ENCODE results near the gene NKG7. TPM values are rescaled to one million over a fixed set of nuclear protein-coding genes. Genes with fewer than 3 reads are reported as not detected.

NKG7 gene
- total RNA-seq, 3 donors from 2014 or later = 2.1 TPM; not detected in 2

- Histone ChIP-seq H3K36me3 (no peaks in the 10 kb centered on the region), H3K27ac (no peak overlapping the region), H3K4me3 (no peak overlapping the region), H3K27me3 (no peaks in the 10 kb centered on the region), H3K4me1 (no peaks in the 10 kb centered on the region), H3K9me3 (no peaks in the 10 kb centered on the region)
- intact Hi-C loops (cut with DNase I; ENCODE audit: low total_unique reads) = no loop called here
- DNase-seq (ENCODE audit: low spot score in 2 of 2) = no peak
- TF ChIP-seq POLR2A (IDR thresholded peaks at IDR 0.05) = no peak
- no peak for TF ChIP-seq POLR2AphosphoS5 (IDR thresholded peaks at IDR 0.05)
- no peak for TF ChIP-seq CTCF (IDR thresholded peaks at IDR 0.05)
Measured at GRCh38 chr19:51359294-51359693, 13.2 kb downstream of the NKG7 start.

GRCh38 chr19:51357952-51358351 lies 14.5 kb downstream of the NKG7 start:
- Histone ChIP-seq H3K36me3 (no peaks in the 10 kb centered on the region), H3K27ac (no peak overlapping the region), H3K4me1 (no peaks in the 10 kb centered on the region), H3K4me3 (no peak overlapping the region), H3K9me3 (no peaks in the 10 kb centered on the region), H3K27me3 (no peaks in the 10 kb centered on the region)
- TF ChIP-seq POLR2A (IDR thresholded peaks at IDR 0.05) (no peak), CTCF (IDR thresholded peaks at IDR 0.05) (no peak), POLR2AphosphoS5 (IDR thresholded peaks at IDR 0.05) (no peak)
- intact Hi-C loops (cut with DNase I; ENCODE audit: low total_unique reads) = no loop called here
- no peak for DNase-seq (ENCODE audit: low spot score in 2 of 2)

GRCh38 chr19:51356159-51356801 lies 16.2 kb downstream of the NKG7 start:
- Histone ChIP-seq H3K4me3 (no peak overlapping the region), H3K4me1 (no peaks in the 10 kb centered on the region), H3K27ac (no peak overlapping the region), H3K36me3 (no peaks in the 10 kb centered on the region), H3K27me3 (no peaks in the 10 kb centered on the region), H3K9me3 (no peaks in the 10 kb centered on the region)
- DNase-seq (ENCODE audit: low spot score in 2 of 2) = no peak
- intact Hi-C loops (cut with DNase I; ENCODE audit: low total_unique reads) = no loop called here
- no peak for TF ChIP-seq CTCF (IDR thresholded peaks at IDR 0.05)
- no peak for TF ChIP-seq POLR2AphosphoS5 (IDR thresholded peaks at IDR 0.05)
- no peak for TF ChIP-seq POLR2A (IDR thresholded peaks at IDR 0.05)

- no peaks in the 10 kb centered on the region for H3K36me3 ChIP-seq
- H3K27me3 ChIP-seq = no peaks in the 10 kb centered on the region
- H3K4me1 ChIP-seq = no peaks in the 10 kb centered on the region
- H3K27ac ChIP-seq = no peak overlapping the region
- intact Hi-C loops (cut with DNase I; ENCODE audit: low total_unique reads) = no loop called here
- H3K9me3 ChIP-seq = no peaks in the 10 kb centered on the region
- TF ChIP-seq CTCF (IDR thresholded peaks at IDR 0.05) = no peak
- no peak for TF ChIP-seq POLR2A (IDR thresholded peaks at IDR 0.05)
- TF ChIP-seq POLR2AphosphoS5 (IDR thresholded peaks at IDR 0.05) = no peak
- H3K4me3 ChIP-seq = no peak overlapping the region
- DNase-seq (ENCODE audit: low spot score in 2 of 2) = no peak
Measured at GRCh38 chr19:51354742-51355148, 17.7 kb downstream of the NKG7 start.

GRCh38 chr19:51354103-51354741 lies 18.2 kb downstream of the NKG7 start:
- intact Hi-C loops (cut with DNase I; ENCODE audit: low total_unique reads) = no loop called here
- no peaks in the 10 kb centered on the region for H3K36me3 ChIP-seq
- DNase-seq (ENCODE audit: low spot score in 2 of 2) = no peak
- no peak overlapping the region for H3K4me3 ChIP-seq
- H3K27me3 ChIP-seq = no peaks in the 10 kb centered on the region
- no peak overlapping the region for H3K27ac ChIP-seq
- TF ChIP-seq CTCF (IDR thresholded peaks at IDR 0.05) = no peak
- no peak for TF ChIP-seq POLR2AphosphoS5 (IDR thresholded peaks at IDR 0.05)
- TF ChIP-seq POLR2A (IDR thresholded peaks at IDR 0.05) = no peak
- H3K9me3 ChIP-seq = no peaks in the 10 kb centered on the region
- no peaks in the 10 kb centered on the region for H3K4me1 ChIP-seq

All from breast epithelium (tissue), 4 donors.